PC-3 (cell line): ENCODE measurements around the gene SESN1. TPM values are rescaled to one million over a fixed set of nuclear protein-coding genes. Genes with fewer than 3 reads are reported as not detected.
"Not testable (repeated sequence)": the region's sequence is repeated elsewhere in the genome, so short reads cannot be mapped to it uniquely, and the experiment has no call there.

ENCODE experiments used
- ATAC-seq: fragments of 200-7000 bp; cut with Tn5 transposase; 2 replicates; pipeline ENCODE4 v1.9.1; 2020; ENCODE audit warnings: mild to moderate bottlenecking, moderate library complexity
- BruUV-seq: library from RNA; stranded (reverse); fragments of 400-500 nt; replicated peaks from 2 replicates; lab custom pipeline; 2021; lab: Mats Ljungman, UMichigan
- CTCF ChIA-PET: fragments of 300-600 bp; sonication (Branson Sonifier 250); formaldehyde crosslinking; loops from one replicate; lab custom pipeline; 2022; ENCODE audit warnings: antibody characterized with exemption; lab: Charles Lee
- POLR2A ChIA-PET: fragments of 300-600 bp; sonication (Branson Sonifier 250); formaldehyde crosslinking; loops from one replicate; lab custom pipeline; 2022; ENCODE audit warnings: antibody characterized with exemption; ENCODE audit not compliant: unreplicated experiment; lab: Charles Lee
- DNase-seq: peaks from one replicate; pipeline ENCODE4 v3.0.0-alpha.2; 2015
- H2AFZ ChIP-seq: fragments of 300-600 bp; sonication (generic); 2 replicates; pipeline ENCODE4 v1.6.0; 2016; ENCODE audit warnings: antibody characterized with exemption, low read length
- H3F3A ChIP-seq: fragments of 300-600 bp; sonication (generic); one replicate; pipeline ENCODE4 v1.6.0; 2017; ENCODE audit warnings: antibody characterized with exemption, low read length, control low read depth, mild to moderate bottlenecking; ENCODE audit not compliant: unreplicated experiment
- H3K27ac ChIP-seq: fragments of 300-600 bp; sonication (generic); 2 replicates; pipeline ENCODE4 v1.5.1; 2016; ENCODE audit warnings: mild to moderate bottlenecking, low read length
- H3K27me3 ChIP-seq: fragments of 300-600 bp; sonication (generic); 2 replicates; pipeline ENCODE4 v1.6.1; 2016; ENCODE audit warnings: low read length, mixed read lengths
- H3K36me3 ChIP-seq: fragments of 300-600 bp; sonication (generic); 2 replicates; pipeline ENCODE4 v1.6.1; 2016; ENCODE audit warnings: low read depth, mixed run types, low read length, mixed read lengths
- H3K4me1 ChIP-seq: fragments of 300-600 bp; sonication (generic); 2 replicates; pipeline ENCODE4 v1.5.1; 2016; ENCODE audit warnings: low read length; ENCODE audit not compliant: insufficient read depth
- H3K4me2 ChIP-seq: fragments of 300-600 bp; sonication (generic); 2 replicates; pipeline ENCODE4 v1.6.0; 2016; ENCODE audit warnings: low read length
- H3K4me3 ChIP-seq: fragments of 300-600 bp; sonication (generic); 2 replicates; pipeline ENCODE4 v1.5.1; 2016; ENCODE audit warnings: mild to moderate bottlenecking, low read length, mixed read lengths
- H3K79me2 ChIP-seq: fragments of 300-600 bp; sonication (generic); 2 replicates; pipeline ENCODE4 v1.6.1; 2017; ENCODE audit warnings: low read length, mixed read lengths
- H3K9ac ChIP-seq: fragments of 300-600 bp; sonication (generic); 2 replicates; pipeline ENCODE4 v1.6.0; 2016; ENCODE audit warnings: mild to moderate bottlenecking, low read length
- H3K9me2 ChIP-seq: fragments of 300-600 bp; sonication (generic); replicated peaks from 2 replicates; pipeline ENCODE4 v1.6.1; 2016; ENCODE audit warnings: mixed run types, low read length, mixed read lengths
- H3K9me3 ChIP-seq: fragments of 300-600 bp; sonication (generic); 2 replicates; pipeline ENCODE4 v1.6.1; 2016; ENCODE audit warnings: low read length, mixed read lengths
- H4K20me1 ChIP-seq: fragments of 300-600 bp; sonication (generic); 2 replicates; pipeline ENCODE4 v1.6.1; 2016; ENCODE audit warnings: low read length, mixed read lengths
- EZH2 ChIP-seq: fragments of 300-600 bp; sonication (generic); IDR thresholded peaks from one replicate; pipeline ENCODE4 v1.6.1; 2017; ENCODE audit warnings: antibody characterized with exemption, mild to moderate bottlenecking, low read length; ENCODE audit not compliant: unreplicated experiment
- EZH2phosphoT487 ChIP-seq: fragments of 300-600 bp; sonication (generic); IDR thresholded peaks from 2 replicates; pipeline ENCODE4 v1.6.1; 2018; ENCODE audit warnings: mild to moderate bottlenecking, antibody characterized with exemption, low read length, borderline replicate concordance
- intact Hi-C: fragments of 100-400 bp; cut with micrococcal nuclease; formaldehyde crosslinking; loops from 2 replicates; pipeline ENCODE4 v1.9.0; 2023
- total RNA-seq: library from RNA; depleted of rRNA; stranded (reverse); fragments of >200 nt; gene quantifications from 2 replicates; pipeline ENCODE4 v1.2.3, GENCODE V29; 2014
- TF ChIP-seq, protein P1 (sequence below): fragments of 300-600 bp; sonication (generic); conservative IDR thresholded peaks from 2 replicates; pipeline ENCODE4 v1.5.1; 2017; ENCODE audit warnings: antibody characterized with exemption, low read depth, mild to moderate bottlenecking, low read length

The SESN1 gene
- total RNA-seq, 1 experiment from 2014 or later = 3.4 TPM

DNA sequence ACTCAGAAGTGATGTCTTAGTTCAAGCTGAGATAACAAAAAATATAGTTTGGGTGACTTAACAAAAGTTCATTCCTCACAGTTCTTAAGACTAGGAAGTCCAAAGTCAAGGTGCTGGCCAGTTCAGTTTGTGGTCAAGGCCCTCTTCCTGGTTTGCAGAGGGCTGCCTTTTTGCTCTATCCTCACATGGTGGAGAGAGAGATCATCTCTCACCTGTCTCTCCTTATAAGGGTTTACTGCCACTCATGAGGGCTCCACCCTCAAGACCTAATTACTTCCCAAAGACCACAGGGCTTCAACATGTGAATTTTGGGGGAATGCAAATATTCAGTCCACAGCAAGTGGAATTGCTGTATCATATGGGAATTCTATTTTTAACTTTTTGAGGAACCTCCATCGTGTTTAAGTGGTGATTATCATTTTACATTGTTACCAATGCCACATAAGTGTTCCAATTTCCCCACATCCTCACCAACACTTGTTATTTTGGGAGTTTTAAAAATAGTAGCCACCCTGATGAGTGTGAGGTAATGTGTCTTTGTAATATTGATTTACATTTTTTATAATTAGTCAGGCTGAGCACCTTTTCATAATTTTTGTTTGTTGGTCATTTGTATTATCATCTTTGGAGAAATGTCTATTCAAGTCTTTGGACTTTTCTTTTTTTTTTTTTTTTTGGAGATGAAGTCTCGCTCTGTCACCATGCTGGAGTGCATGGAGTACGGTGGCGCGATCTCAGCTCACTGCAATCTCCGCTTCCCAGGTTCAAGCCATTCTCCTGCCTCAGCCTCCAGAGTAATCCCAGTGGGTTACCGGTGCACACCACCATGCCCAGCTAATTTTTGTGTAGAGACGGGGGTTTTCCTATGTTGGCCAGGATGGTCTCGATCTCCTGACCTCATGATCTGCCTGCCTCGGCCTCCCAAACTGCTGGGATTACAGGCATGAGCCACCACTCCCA is 112.2 kb downstream of the SESN1 start:
- Histone ChIP-seq H3K4me1 (no peaks in the 10 kb centered on the region), H3F3A (no peaks in the 10 kb centered on the region), H3K9ac (no peak overlapping the region), H3K79me2 (no peaks in the 10 kb centered on the region), H4K20me1 (no peaks in the 10 kb centered on the region), H3K9me3 (no peaks in the 10 kb centered on the region), H2AFZ (no peak overlapping the region), H3K4me3 (no peak overlapping the region), H3K27ac (no peak overlapping the region), H3K4me2 (no peak overlapping the region), H3K9me2 (no peaks in the 10 kb centered on the region), H3K27me3 (no peaks in the 10 kb centered on the region), H3K36me3 (no peaks in the 10 kb centered on the region)
- intact Hi-C loops = no loop called here
- ATAC-seq (no peak), DNase-seq (no peak)
- ChIA-PET POLR2A (no interaction called here), CTCF (no interaction called here)
- BruUV-seq = no TSS peak
- TF ChIP-seq EZH2phosphoT487 (no peak), EZH2 (no peak)
- TF ChIP-seq, protein P1, sequence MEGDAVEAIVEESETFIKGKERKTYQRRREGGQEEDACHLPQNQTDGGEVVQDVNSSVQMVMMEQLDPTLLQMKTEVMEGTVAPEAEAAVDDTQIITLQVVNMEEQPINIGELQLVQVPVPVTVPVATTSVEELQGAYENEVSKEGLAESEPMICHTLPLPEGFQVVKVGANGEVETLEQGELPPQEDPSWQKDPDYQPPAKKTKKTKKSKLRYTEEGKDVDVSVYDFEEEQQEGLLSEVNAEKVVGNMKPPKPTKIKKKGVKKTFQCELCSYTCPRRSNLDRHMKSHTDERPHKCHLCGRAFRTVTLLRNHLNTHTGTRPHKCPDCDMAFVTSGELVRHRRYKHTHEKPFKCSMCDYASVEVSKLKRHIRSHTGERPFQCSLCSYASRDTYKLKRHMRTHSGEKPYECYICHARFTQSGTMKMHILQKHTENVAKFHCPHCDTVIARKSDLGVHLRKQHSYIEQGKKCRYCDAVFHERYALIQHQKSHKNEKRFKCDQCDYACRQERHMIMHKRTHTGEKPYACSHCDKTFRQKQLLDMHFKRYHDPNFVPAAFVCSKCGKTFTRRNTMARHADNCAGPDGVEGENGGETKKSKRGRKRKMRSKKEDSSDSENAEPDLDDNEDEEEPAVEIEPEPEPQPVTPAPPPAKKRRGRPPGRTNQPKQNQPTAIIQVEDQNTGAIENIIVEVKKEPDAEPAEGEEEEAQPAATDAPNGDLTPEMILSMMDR = no peak

GRCh38 chr6:108978638-108979037 is 116.0 kb downstream of the SESN1 start:
- CTCF ChIA-PET, H3K79me2 ChIP-seq, ATAC-seq, H4K20me1 ChIP-seq, H3K4me1 ChIP-seq, H3K27me3 ChIP-seq, BruUV-seq, H2AFZ ChIP-seq, H3K36me3 ChIP-seq, intact Hi-C loops, H3K9me3 ChIP-seq, DNase-seq, H3K27ac ChIP-seq, H3K9ac ChIP-seq, H3F3A ChIP-seq, POLR2A ChIA-PET, H3K4me2 ChIP-seq, H3K9me2 ChIP-seq, H3K4me3 ChIP-seq: not testable (repeated sequence)

- Histone ChIP-seq H3K79me2 (no peaks in the 10 kb centered on the region), H3K4me2 (no peak overlapping the region), H3K36me3 (no peaks in the 10 kb centered on the region), H3K4me3 (no peak overlapping the region), H3K27me3 (no peaks in the 10 kb centered on the region), H3F3A (no peaks in the 10 kb centered on the region), H3K9ac (no peak overlapping the region), H3K27ac (no peak overlapping the region), H3K9me3 (no peaks in the 10 kb centered on the region), H3K9me2 (no peaks in the 10 kb centered on the region), H2AFZ (no peak overlapping the region), H4K20me1 (no peaks in the 10 kb centered on the region), H3K4me1 (no peaks in the 10 kb centered on the region)
- intact Hi-C loops = no loop called here
- BruUV-seq = no TSS peak
- POLR2A ChIA-PET = no interaction called here
- ATAC-seq (no peak), DNase-seq (no peak)
- CTCF ChIA-PET = no interaction called here
- TF ChIP-seq, protein P1 = no peak
- TF ChIP-seq EZH2phosphoT487 (no peak), EZH2 (no peak)
Measured at GRCh38 chr6:108974201-108974600, 120.4 kb downstream of the SESN1 start.
